Dedifferentiated amniotic fluid mesenchymal stem cell (primary cell): ENCODE results near the gene PDE8A.
"Not testable (repeated sequence)": the region's sequence is repeated elsewhere in the genome, so short reads cannot be mapped to it uniquely, and the experiment has no call there.

Experiments used
- DNase-seq: peaks from one replicate; pipeline ENCODE4 v3.0.0-alpha.2; 2016; ENCODE audit errors: extremely low spot score

The PDE8A gene

DNA sequence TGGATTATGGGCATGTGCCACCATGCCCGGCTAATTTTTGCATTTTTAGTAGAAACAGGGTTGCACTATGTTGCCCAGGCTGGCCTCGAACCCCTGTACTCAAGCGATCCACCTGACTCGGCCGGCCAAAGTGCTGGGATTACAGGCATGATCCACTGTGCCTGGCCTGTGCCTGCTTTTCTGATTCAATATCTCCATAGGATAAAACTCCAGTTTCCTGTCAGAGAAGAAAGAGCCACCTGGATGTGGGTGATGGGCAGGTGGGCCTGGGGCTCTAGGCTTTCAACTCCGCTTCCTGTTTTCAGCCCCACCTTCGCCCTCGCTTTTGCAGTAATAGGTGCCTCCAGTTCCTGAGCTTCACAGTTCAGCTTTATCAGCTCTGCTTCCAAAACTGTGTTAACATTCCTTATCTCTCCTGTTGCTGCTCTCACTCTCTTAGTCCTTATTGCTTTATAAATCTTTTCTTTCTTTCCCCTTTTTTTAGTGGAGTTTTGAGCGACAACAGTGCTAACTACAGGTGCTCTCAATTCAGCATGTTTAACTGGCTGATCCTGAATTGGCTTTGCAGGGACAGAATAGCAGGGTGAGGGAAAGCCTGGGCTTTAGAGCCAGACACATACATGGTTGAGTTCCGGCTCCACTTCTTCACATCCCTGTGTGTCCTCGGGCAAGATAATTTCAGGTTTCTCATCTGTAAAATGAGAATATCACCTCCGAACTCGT, 21.1 kb upstream of the PDE8A start:
- DNase-seq = no peak

DNA sequence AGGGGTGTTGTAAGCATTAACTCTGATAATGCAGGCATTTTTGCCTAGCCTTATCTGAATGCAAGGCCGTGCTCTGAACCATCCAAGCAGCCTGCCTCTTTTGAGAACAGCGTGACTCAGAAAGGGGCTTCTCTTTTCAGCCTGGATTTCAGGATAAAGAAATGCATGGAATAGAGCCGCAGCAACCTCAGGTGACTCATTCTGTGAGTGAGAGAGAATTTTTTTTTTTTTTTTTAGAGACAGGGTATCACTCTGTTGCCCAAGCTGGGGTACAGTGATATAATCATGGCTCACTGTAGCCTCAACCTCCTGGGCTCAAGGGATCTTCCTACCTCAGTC, 20.6 kb upstream of the PDE8A start:
- no peak for DNase-seq

DNA sequence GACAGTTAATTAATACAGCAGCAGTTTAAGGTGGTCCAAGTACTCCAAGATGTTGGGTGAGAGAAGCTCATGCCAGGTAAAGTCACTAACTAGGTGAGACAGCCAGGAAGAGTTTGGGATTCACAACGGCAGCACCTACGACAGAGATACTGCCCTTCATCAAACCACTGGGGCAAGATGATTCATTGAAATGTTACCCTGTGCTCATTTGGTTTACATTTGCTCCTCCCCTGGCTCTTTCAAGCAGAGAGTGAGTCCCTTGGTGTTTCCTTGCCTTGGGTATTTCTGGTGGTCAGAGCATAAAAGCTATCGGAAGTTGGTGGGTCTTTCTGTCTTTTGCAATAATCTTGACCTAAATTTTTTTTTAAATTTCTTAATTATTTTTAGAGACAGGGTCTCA, 19.9 kb upstream of the PDE8A start:
- DNase-seq = no peak

DNA sequence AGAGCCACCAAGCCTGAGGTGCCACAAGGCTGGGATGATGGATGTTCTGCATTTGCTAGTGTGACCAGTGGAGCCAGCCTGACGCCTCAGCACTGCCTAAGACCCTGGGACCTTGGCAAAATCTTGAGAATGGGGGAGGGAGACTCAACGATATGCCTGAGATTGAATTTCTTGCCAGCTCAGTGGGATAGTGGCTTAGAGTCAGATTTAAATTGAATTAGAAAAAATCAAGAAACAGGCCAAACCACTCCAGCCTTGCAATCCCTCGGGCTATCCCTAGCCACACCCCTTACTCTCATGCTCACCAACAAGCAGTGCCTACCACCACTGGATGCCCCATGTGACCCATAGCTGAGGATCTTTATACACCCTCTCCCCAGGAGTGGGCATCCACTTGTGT, 18.7 kb upstream of the PDE8A start:
- peak; percentile 35 for DNase-seq

DNA sequence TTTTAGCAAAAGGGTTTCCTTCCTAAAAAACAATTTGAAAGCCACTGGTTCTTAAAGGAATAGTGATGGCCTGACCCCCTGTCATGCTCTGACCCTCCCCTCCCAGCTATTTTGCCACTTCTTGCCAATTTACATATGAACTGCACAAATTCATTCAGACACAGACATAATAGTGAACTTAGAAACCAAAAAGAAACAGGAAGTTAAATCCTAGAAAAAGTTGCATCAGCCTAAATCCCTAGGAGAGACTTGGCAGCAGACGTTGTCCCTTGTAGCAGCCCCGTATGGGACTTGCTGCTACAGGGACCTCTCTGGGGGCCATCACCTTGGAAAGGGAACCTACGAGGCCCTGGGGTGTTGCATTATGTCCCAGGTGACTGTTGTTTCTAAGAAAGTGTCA, 14.3 kb upstream of the PDE8A start:
- DNase-seq = peak; percentile 34

DNA sequence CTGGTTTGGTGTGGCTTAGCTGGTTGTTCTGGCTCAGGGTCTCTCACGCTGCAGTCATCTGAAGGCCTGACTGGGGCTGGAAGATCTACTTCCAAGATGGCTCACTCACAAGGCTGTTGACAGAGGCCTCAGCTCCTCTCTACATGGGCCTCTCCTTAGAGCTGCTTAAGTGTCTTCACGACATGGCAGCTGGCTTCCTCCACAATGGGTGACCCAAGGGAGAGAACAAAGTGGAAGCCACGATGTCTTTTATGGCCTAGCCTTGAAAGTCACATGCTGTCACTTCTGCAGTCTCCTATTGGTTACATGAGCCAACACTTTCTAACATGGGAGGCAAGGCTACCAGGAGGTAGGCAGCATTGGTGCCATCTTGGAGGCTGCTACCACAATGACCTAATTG, 13.4 kb upstream of the PDE8A start:
- no peak for DNase-seq

DNA sequence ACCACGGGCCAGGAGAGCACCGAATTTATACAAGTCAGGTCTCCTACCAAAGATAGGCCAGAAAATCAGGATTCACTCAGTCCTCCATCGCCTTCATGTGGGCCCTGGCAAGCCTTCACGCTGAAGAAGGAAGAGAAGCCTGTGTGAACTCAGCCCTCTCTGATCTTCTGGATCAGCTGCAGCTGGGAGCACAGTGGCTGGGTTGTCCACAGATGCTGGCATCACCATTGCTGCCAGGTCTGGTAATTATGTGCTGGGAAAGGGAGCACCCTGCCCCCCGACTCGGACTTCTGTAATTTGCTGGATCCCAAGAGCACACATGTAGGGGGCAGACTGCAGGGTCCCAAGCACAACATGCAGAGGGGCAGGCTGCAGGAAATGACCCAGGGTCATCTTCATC, 12.4 kb upstream of the PDE8A start:
- DNase-seq = no peak

DNA sequence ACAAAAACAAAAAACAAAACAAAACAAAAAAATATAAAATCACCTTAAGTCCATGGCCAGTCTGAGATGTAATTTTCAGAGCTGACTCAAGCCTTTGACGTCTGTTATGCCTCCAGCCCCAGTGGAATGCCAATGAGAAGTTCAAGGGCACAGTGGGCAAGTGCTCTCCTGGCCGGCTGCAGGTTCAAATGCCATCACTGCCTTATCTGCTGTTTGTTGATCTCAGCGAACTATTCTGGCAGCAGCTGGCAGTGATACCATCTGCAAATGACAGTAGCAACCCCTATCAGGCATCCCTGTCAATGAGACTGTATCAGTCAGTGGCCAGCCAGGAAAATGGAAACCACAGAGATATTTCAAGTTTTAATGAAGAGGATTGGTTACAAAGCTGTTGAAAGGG, 10.8 kb upstream of the PDE8A start:
- DNase-seq = no peak

DNA sequence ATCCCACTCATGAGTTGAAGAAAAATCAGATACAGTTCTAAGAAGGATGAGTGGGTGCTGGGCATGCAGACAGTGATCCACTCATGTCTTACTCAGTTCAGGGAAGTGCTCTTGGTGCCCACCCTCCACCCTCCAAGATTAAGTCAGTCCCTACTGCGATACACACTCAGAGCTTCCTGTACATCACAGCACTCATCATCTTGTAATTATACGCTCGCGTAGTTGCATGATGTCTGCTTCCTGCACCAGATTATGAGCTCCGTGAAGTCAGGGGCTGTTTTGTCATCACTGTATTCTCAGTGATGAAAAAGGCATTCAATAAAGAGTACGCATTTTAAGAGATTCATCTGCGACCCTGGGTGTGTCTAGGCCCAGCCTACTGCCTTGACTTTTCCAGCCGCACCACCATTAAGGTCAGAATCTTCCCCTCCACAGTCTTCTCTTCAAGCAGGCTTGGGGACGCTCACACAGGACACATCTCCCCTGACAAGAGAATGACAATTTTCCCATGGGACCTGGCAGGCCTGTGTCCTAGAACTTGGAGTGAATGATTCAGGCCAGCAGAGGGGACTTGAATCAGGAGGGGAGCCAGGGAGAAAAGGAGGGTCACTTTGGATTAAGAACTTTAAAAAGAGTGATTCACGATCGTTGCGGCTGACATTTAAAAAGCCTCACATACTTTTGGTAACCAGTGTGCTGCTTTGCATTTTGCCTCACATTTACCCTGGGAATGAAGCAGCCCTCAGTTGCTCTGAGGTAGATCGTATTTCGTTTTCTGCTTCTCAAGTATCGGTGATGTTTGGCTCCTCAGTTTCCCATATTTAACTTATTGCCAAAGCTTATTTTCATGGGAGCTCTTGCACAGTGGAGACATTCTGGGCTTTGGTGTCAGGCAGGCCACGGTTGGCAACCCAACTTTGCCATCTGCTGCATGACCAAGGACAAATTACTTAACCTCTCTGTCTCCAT, 7.9 kb upstream of the PDE8A start:
- no peak for DNase-seq

DNA sequence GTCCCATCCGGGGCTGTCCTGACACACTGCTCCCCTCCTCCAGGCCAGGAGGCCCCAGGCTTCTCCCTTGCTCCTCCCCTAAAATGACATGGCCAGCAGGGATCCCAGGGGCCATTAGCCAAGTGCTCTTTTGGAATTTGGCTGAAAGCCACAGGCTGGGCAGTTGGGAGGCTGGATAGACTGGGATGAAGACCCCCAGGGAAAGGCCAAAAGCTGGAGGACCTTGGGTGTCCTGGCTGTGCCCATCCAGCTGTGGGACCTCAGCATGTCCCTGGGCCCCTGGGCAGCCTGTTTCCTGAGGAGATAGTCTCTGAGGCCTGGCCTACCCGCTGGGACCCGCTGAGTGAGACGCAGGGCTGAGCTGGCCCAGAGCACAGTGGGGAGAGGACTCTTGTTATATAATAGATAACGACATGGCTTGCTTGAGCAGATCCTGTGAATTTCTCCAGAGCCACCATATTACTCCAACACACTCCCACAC, 5.7 kb upstream of the PDE8A start:
- DNase-seq = no peak

DNA sequence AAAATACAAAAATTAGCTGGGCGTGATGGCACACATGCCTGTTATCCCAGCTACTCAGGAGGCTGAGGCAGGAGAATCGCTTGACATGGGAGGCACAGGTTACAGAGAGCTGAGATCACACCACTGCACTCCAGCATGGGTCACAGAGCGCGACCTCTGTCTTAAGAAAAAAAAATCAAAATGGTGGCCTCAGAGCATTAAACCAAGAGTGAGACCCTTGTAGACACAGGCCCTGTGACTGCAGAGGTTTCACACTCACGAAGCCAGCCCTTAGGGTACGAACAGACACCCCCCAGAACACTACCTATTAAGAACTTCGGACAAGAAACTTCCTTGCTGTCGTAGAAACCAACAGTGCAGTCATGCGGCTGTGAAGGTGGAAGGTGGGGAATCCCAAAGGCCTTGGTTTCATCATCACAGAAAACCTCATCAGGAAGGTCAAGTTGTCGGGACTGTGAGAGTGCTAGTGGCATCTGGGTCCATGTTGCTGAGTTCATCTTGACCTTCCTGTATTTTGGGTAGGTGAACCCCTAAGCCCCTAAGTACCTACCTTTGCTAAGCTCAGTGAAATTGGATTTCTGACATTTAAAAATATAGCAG, 4.8 kb upstream of the PDE8A start:
- DNase-seq = no peak

DNA sequence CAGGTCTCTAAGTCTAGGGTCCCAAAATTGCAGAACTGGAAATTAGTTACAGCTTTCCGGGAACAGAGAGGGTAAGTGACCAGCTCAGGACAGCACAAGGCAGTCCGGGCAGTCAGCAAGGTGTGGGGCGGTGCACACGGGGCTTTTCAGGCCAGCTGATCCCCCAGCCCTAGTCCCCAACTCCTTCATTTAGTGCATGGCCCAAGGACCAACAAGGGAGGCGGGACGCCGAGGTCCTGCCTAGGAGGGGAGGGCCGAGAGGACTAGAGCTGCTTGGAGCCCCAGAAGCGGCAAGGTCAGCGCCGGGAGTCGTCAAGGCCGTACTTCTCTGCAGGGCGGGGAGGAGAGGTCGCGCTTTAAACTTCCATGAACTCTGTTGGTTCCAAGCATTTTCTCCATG, 2.0 kb upstream of the PDE8A start:
- DNase-seq = no peak

DNA sequence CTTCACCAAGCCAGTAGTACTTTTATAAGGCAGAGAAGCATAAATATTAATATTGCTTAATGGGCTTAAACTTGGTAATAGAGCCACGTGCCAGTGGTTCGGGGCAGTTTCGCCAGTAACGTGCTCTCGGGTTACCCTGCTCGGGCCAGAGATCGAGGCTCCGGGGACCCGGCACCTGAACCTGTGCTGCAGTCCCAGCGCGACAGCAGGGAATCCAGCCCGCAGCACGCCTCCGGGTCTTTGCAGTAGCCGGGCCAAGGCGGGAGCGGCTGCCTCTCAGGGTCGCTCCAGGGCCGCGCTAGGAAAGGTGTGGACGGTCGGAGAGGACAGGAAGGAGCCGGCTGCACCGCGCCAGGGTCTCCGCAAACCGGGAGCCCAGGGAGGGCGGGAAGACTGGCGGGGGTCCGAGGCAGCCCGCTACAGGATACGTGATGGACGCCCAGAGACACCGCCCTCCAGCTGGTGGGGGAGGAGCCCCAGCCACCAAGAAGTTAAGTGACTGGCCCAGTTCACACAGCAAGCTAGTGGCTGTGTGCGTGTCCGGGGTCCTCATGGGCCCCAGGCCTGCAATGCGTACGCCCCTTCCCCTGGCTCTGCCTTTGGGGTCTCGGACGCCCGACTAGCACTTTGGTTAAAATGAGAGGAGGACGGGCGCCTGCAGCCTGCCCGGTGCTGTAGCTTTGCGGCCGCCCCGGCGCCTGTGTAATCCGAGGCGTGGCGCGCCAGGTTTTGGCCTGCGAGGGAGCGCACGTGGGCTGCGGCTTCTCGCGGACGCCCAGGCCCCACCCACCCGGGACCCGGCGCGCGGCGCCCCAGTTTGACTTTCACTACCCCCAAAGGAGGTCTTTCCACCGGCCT, 1.2 kb upstream of the PDE8A start:
- peak; percentile 54 for DNase-seq

DNA sequence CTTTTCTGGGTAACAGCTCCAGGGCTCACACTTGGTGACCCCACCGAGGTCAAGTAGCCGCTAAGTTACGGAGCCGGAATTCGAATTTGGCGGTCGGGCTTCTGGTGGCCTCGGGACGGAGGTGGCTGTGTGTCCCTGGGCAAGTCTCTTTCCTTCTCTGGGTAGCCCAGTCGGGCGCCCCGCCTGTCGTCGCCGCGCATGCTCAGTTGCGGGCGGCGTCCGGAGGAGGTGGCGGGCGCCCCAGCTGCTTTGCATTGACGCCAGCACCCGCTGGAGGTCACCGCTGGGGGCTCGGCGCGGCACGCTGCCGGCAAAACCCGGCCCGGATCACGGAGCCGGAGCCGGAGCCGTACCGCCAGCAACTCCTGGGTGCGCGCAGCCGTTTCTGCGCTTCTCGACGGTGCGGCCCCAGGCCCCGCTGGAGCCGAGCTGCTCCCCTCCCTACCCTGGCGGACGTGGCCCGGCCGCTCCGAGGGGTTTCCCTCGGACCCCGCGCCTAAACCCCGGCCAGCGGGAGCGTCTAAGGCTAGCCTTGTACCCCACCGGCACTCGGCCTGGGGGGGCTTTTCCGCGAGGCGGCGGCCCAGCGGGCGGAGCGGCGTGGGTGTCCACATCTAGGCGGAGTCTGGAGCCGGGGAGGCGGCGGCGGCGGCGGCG, 474 bp upstream of the PDE8A start:
- DNase-seq = peak; percentile 91

DNA sequence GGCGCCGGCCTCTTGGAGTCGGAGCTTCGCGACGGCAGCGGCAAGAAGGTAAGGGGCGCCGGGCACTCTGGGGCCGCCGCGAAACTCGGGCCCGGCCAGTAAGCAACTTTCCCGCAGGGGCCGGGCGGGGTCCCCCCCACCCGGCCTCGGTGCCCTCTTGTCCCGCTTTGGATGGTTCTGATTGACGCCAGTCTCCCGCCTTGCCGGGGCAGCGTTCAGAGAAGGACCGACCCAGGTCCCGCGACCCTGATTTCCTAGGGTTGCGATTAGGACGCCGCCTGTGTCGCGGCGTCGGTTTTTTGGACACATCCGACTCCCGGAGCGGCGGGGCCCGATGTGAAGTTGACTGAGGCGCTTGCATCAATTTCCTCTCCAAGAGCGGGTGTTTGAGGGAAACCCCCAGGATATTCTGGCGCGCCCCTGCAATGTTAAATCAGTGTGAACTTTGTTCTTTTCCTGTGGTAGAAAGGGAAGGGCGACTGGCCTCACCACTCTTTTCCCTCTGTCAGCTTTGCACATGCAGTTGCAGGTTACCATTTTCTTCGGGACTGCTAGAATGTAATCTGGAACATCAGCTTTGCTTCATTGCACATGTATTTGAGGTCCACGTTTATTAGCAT, 755 bp downstream of the PDE8A start:
- DNase-seq = no peak

DNA sequence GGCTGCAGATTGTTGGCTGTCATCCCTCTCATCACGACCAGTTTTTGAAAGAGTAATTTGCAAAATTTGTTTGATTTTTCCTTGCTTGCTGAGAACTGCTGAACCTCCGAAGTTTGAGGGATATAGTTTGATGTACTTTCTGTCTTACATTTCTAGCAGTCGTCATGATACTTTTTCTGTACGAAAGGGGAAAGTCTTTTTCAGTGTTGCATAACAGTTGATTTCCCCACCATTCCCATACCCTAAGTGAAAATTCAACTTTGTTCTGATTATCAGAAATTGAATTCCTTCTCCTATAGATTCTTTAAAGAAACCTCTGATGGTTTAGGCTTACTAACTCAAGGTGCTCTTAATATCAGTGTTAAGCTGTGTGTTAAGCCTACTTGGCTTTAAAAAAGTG, 1.6 kb downstream of the PDE8A start:
- no peak for DNase-seq

DNA sequence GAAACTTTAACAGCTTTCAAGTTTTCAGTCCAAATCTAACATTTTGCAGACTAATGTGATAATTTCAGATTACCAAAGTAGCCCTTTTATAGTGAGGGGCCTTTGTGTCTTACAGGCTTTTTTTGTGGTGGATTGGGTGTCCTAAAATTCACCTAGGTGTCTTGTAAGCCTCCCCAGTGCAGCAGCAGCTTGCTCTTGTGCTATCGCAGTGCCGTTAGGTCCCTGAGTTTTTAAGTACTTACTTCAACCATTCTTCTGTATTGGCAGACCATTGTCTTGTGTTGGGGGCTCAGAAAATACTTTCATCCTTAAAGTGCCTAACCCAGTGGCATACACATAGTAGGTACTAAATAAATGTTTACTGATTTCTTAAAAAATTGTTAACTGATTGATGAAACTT, 2.1 kb downstream of the PDE8A start:
- no peak for DNase-seq

DNA sequence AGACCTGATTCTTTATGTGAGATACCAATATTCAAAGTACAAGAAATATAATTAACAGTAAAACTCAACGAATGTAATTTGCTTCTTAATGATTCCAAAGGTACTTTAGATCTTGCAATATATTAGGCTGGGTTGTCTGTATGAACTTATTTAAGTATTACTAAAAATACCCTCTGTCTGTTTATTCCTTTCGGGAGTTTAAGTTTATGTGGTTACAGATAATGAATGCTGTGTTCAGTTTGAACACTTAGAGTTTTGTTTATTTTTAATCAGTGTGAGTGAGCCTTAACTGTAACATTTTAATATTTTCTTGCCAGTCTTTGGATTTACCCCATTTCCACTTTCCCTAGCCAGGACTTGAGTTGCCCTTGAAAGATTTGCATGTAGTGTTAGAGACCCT, 3.5 kb downstream of the PDE8A start:
- no peak for DNase-seq

DNA sequence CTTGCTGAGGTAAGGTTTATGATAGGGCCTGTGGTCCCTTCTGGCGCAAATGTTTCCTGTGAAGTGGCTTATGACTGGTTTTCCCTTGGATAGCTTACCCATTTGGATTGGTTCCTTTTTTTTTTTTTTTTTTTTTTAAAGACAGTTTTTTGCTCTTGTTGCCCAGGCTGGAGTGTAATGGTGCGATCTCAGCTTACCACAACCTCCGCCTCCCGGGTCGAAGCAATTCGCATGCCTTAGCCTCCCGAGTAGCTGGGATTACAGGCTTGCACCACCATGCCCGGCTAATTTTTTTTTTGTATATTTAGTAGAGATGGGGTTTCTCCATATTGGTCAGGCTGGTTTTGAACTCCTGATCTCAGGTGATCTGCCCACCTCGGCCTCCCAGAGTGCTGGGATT, 5.7 kb downstream of the PDE8A start:
- DNase-seq = not testable (repeated sequence)

DNA sequence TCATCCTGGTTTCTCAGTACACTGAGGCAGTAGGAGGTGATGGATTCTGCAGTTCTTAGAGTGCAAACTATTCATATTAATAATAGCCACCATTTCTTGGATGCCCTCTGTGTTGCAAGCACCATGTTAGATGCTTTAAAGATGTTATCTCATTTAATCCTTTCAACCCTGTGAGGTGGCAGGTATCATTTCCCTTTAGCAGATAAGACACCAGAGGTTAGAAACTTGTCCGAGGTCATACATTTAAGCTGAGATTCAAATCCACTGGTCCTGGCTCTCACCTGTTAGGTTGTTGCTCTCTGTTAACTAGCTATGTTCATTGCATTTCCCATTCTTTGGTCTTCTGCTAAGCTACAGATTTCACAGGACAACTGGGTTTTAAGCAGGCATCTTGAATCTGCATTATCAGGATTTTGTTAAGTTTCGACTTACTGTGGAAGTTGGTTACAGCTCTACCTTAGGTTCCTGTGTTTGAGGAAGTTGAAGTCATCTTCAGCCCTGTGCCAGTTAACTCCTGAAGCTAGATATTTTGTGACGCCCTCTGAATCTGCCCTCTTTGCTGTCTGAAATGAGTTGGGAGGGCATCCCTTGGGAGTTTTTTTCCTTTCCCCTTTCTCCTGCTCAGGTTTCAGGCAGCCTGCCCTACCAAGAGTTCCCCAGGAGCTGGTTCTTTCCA, 6.4 kb downstream of the PDE8A start:
- no peak for DNase-seq
